ENCODE measurements around the gene WDPCP.
"Not testable (repeated sequence)": the region's sequence is repeated elsewhere in the genome, so short reads cannot be mapped to it uniquely, and the experiment has no call there.

The WDPCP gene

GRCh38 chr2:63537306-63537705 lies 51.0 kb downstream of the WDPCP start:
- DNase-seq, result no peak

GRCh38 chr2:63530704-63531279 lies 57.5 kb downstream of the WDPCP start:
- DNase-seq, result no peak

GRCh38 chr2:63525905-63526304 lies 62.4 kb downstream of the WDPCP start:
- no peak for DNase-seq

GRCh38 chr2:63522950-63523349 lies 65.3 kb downstream of the WDPCP start:
- DNase-seq, result no peak

GRCh38 chr2:63520793-63521192 lies 67.5 kb downstream of the WDPCP start:
- DNase-seq, result no peak

GRCh38 chr2:63514781-63515180 lies 73.5 kb downstream of the WDPCP start:
- DNase-seq, result no peak

- DNase-seq, result no peak
These were observed 74.0 kb downstream of the WDPCP start for GRCh38 chr2:63514237-63514716.

- no peak for DNase-seq
These were observed 82.0 kb downstream of the WDPCP start for GRCh38 chr2:63506320-63506719.

GRCh38 chr2:63503818-63504217 lies 84.5 kb downstream of the WDPCP start:
- DNase-seq, result no peak

GRCh38 chr2:63500398-63500797 lies 87.9 kb downstream of the WDPCP start:
- DNase-seq, result no peak

GRCh38 chr2:63497576-63497975 lies 90.7 kb downstream of the WDPCP start:
- DNase-seq, result no peak

GRCh38 chr2:63494968-63495367 lies 93.3 kb downstream of the WDPCP start:
- no peak for DNase-seq

GRCh38 chr2:63494100-63494499 lies 94.2 kb downstream of the WDPCP start:
- no peak for DNase-seq

- no peak for DNase-seq
These were observed 100.1 kb downstream of the WDPCP start for GRCh38 chr2:63488118-63488713.

GRCh38 chr2:63486861-63487290 lies 101.4 kb downstream of the WDPCP start:
- no peak for DNase-seq

- no peak for DNase-seq
These were observed 103.4 kb downstream of the WDPCP start for GRCh38 chr2:63484901-63485300.

- no peak for DNase-seq
These were observed 103.8 kb downstream of the WDPCP start for GRCh38 chr2:63484481-63484880.

- no peak for DNase-seq
These were observed 110.6 kb downstream of the WDPCP start for GRCh38 chr2:63477686-63478085.

- not testable (repeated sequence) for DNase-seq
These were observed 119.0 kb downstream of the WDPCP start for GRCh38 chr2:63469313-63469712.

GRCh38 chr2:63465633-63466032 lies 122.6 kb downstream of the WDPCP start:
- no peak for DNase-seq

- no peak for DNase-seq
These were observed 125.1 kb downstream of the WDPCP start for GRCh38 chr2:63463142-63463541.

- no peak for DNase-seq
These were observed 141.6 kb downstream of the WDPCP start for GRCh38 chr2:63446658-63447057.

GRCh38 chr2:63444565-63445288 lies 143.6 kb downstream of the WDPCP start:
- no peak for DNase-seq

- DNase-seq, result no peak
These were observed 147.7 kb downstream of the WDPCP start for GRCh38 chr2:63440612-63441011.

All from NCI-H1092 (cell line).